Mammary epithelial cell (primary cell): ENCODE data around the gene TMEM245.

Experiments
- CTCF ChIP-seq, 2 donors: IDR thresholded peaks in 1 of 2; conservative IDR thresholded peaks in 1 of 2; 2 replicates each; pipeline ENCODE4 v1.5.1; 2011 to 2012; ENCODE audit warnings: inconsistent platforms in 2 of 2, low read length in 2 of 2, mild to moderate bottlenecking in 2 of 2, control low read depth in 1 of 2, low read depth in 1 of 2; ENCODE audit not compliant: insufficient read depth in 1 of 2; ENCODE audit errors: extremely low read depth in 1 of 2
- EZH2 ChIP-seq: IDR thresholded peaks from 2 replicates; pipeline ENCODE4 v1.6.1; 2012; ENCODE audit warnings: low read length, inconsistent platforms, borderline replicate concordance

- TF ChIP-seq CTCF (conservative IDR thresholded peaks at IDR 0.05 in 1 of 2, IDR thresholded peaks at IDR 0.05 in 1 of 2; ENCODE audit: extremely low read depth in 1 of 2, insufficient read depth in 1 of 2, low read depth in 1 of 2, low read length in 2 of 2) (no peak), EZH2 (no peak)
Observed at GRCh38 chr9:109138421-109138820, 18.7 kb upstream of the TMEM245 start.
